Activated naive CD4-positive, alpha-beta T cell treated with anti-CD3 and anti-CD28 coated beads, Interleukin-2, amount 50 U/mL, for 24 hours (primary cell): ENCODE data around the gene POMT2.

Source experiments
- H3K27ac Mint-ChIP-seq: one replicate; pipeline ENCODE4 v1.8.0; 2021; ENCODE audit warnings: mild to moderate bottlenecking, mixed read lengths
- H3K27me3 Mint-ChIP-seq: one replicate; pipeline ENCODE4 v1.8.0; 2021; ENCODE audit warnings: mixed read lengths
- H3K36me3 Mint-ChIP-seq: one replicate; pipeline ENCODE4 v1.8.0; 2021; ENCODE audit warnings: mixed read lengths
- H3K4me1 Mint-ChIP-seq: one replicate; pipeline ENCODE4 v1.8.0; 2021; ENCODE audit warnings: mixed read lengths
- H3K4me3 Mint-ChIP-seq: one replicate; pipeline ENCODE4 v1.8.0; 2021; ENCODE audit warnings: mild to moderate bottlenecking, mixed read lengths
- H3K9me3 Mint-ChIP-seq: one replicate; pipeline ENCODE4 v1.8.0; 2021; ENCODE audit warnings: mixed read lengths

The POMT2 gene

DNA sequence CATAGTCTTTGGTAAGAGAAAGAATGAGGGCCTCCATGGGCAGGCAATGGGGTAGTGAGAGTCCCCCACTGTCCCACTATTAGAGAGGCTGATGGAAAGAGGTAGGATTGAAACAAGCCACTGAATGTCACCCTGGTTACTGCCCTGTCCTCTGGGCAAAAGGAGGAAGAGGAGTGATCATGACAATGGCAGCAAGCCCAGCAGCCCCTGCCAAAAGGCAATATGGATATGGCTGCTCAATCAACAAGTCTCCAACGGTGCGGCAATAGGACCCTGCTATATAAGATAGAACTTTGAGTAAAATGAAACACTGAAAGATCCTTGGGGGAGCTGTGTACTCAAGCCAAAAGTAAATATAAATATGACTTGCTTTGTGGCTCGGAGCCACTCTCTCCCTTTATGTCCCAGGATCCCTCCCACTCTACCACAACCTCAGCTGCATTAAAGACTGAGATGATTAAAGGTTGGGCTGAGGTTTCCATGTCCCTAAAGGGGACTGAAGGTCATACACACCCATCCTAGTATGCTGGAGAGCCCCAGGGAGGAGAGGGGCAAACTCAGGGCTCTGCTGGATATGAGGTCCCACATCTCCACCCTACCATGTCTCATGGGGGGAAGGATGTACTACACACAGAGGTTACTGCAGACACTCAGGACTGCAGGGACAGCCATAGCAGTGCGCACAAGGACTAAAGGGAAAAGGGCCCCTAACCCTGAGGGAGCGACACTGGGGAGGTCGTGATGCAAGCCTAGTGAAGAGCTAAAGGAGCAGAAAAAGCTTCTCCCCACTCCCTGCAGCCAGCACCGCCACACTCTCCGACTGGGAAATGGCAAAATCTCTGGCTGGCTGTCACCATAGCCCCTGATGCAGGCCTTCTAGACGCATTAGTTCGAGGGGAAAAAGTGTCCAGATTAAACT is 5.9 kb downstream of the POMT2 start:
- Mint-ChIP-seq H3K4me1 (peaks cover under 1% of the 10 kb centered on the region), H3K36me3 (no peaks in the 10 kb centered on the region), H3K4me3 (no peak overlapping the region), H3K9me3 (no peaks in the 10 kb centered on the region), H3K27me3 (no peaks in the 10 kb centered on the region), H3K27ac (no peak overlapping the region)

DNA sequence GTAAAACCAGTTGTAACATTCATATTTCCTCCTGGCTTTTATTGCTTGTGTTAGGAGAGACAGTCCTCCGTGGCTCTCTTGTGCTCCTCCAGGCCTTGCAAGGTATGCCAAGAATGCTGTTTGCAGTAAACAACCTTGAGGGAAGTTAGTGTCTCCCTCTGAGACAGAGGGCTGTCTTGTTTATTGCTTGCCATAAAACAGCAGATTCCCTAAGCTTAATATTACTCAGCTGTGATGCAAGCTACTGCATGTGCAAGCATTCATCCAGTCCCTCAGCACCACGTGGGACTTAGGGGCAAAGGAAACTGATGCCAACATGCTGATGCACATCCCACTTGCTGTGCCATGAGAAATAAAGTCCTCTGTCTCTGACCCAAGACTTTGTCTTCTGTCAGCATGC is 6.6 kb downstream of the POMT2 start:
- Mint-ChIP-seq H3K4me1 (no peaks in the 10 kb centered on the region), H3K27ac (no peak overlapping the region), H3K36me3 (no peaks in the 10 kb centered on the region), H3K27me3 (no peaks in the 10 kb centered on the region), H3K9me3 (no peaks in the 10 kb centered on the region), H3K4me3 (no peak overlapping the region)

GRCh38 chr14:77313371-77313770 is 7.3 kb downstream of the POMT2 start:
- no peaks in the 10 kb centered on the region for H3K36me3 Mint-ChIP-seq
- no peak overlapping the region for H3K4me3 Mint-ChIP-seq
- H3K4me1 Mint-ChIP-seq: no peaks in the 10 kb centered on the region
- no peaks in the 10 kb centered on the region for H3K27me3 Mint-ChIP-seq
- no peak overlapping the region for H3K27ac Mint-ChIP-seq
- H3K9me3 Mint-ChIP-seq: no peaks in the 10 kb centered on the region

- Mint-ChIP-seq H3K27me3 (no peaks in the 10 kb centered on the region), H3K4me3 (no peak overlapping the region), H3K27ac (no peak overlapping the region), H3K4me1 (no peaks in the 10 kb centered on the region), H3K36me3 (no peaks in the 10 kb centered on the region), H3K9me3 (no peaks in the 10 kb centered on the region)
These were observed 9.5 kb downstream of the POMT2 start for GRCh38 chr14:77311217-77311616.

DNA sequence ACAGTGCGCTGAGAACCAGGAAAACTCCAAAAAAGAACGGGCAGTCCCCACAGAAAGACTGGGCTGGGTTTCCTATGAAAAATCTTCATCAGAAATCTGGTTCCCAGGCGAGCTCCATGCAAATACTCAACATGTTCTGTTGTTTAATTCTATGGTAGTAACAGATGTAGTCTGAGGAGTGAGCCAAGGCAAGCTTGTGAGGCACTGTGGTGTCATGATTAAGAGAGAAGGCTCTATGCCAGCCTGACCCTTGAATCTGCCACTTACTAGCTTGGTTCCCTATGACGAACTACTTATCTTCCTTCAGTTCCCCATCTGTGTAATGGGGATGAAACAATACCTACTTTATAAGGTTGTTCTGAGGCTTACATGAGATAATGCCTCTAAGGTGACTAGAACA is 10.7 kb downstream of the POMT2 start:
- H3K9me3 Mint-ChIP-seq: no peaks in the 10 kb centered on the region
- no peak overlapping the region for H3K4me3 Mint-ChIP-seq
- H3K36me3 Mint-ChIP-seq: peaks cover 2% of the 10 kb centered on the region
- no peaks in the 10 kb centered on the region for H3K4me1 Mint-ChIP-seq
- no peaks in the 10 kb centered on the region for H3K27me3 Mint-ChIP-seq
- no peak overlapping the region for H3K27ac Mint-ChIP-seq

- no peaks in the 10 kb centered on the region for H3K4me1 Mint-ChIP-seq
- no peaks in the 10 kb centered on the region for H3K27me3 Mint-ChIP-seq
- no peak overlapping the region for H3K27ac Mint-ChIP-seq
- H3K4me3 Mint-ChIP-seq: no peak overlapping the region
- no peaks in the 10 kb centered on the region for H3K9me3 Mint-ChIP-seq
- H3K36me3 Mint-ChIP-seq: peaks cover 2% of the 10 kb centered on the region
These were observed 11.6 kb downstream of the POMT2 start for GRCh38 chr14:77309131-77309530.

GRCh38 chr14:77306851-77307496 is 13.7 kb downstream of the POMT2 start:
- peaks cover 2% of the 10 kb centered on the region for H3K36me3 Mint-ChIP-seq
- H3K9me3 Mint-ChIP-seq: no peaks in the 10 kb centered on the region
- no peak overlapping the region for H3K4me3 Mint-ChIP-seq
- no peaks in the 10 kb centered on the region for H3K27me3 Mint-ChIP-seq
- H3K27ac Mint-ChIP-seq: peak overlapping the region; percentile 38
- H3K4me1 Mint-ChIP-seq: peaks cover 5% of the 10 kb centered on the region

- peaks cover 2% of the 10 kb centered on the region for H3K36me3 Mint-ChIP-seq
- H3K4me3 Mint-ChIP-seq: no peak overlapping the region
- no peaks in the 10 kb centered on the region for H3K9me3 Mint-ChIP-seq
- no peaks in the 10 kb centered on the region for H3K27me3 Mint-ChIP-seq
- peak overlapping the region; percentile 38 for H3K27ac Mint-ChIP-seq
- peaks cover 5% of the 10 kb centered on the region for H3K4me1 Mint-ChIP-seq
These were observed 14.3 kb downstream of the POMT2 start for GRCh38 chr14:77306416-77306815.

- H3K4me3 Mint-ChIP-seq: no peak overlapping the region
- no peaks in the 10 kb centered on the region for H3K9me3 Mint-ChIP-seq
These were observed 15.0 kb downstream of the POMT2 start for GRCh38 chr14:77305696-77306095.

GRCh38 chr14:77303417-77304156 is 17.1 kb downstream of the POMT2 start:
- Mint-ChIP-seq H3K4me1 (peaks cover 5% of the 10 kb centered on the region), H3K9me3 (no peaks in the 10 kb centered on the region), H3K36me3 (peaks cover 2% of the 10 kb centered on the region), H3K27me3 (no peaks in the 10 kb centered on the region), H3K27ac (no peak overlapping the region), H3K4me3 (no peak overlapping the region)

More at GRCh38 chr14:77305696-77306095, 15.0 kb downstream of the POMT2 start:
- H3K27me3 Mint-ChIP-seq: no peaks in the 10 kb centered on the region
- peaks cover 2% of the 10 kb centered on the region for H3K36me3 Mint-ChIP-seq
- no peak overlapping the region for H3K27ac Mint-ChIP-seq
- peaks cover 5% of the 10 kb centered on the region for H3K4me1 Mint-ChIP-seq

DNA sequence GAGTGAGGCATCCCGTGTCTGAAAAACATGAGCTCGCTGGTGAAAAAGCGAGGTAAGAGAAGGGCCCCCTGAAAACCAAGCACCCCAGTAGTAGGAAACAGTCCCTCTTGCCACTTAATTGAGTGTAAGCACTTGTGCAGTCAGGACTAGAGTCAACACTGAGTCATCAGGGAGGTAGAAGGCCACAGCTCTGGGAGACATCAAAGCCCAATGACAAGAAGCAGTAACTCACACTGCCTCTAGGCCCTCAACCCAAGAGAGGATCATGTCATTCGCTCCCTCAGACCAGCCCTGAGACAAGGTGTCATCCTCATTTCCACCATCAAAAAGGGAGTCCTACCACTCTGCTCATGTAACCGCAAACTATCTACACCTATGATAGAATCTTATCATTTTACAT is 17.8 kb downstream of the POMT2 start:
- H3K27ac Mint-ChIP-seq: no peak overlapping the region
- no peak overlapping the region for H3K4me3 Mint-ChIP-seq
- peaks cover 5% of the 10 kb centered on the region for H3K36me3 Mint-ChIP-seq
- H3K9me3 Mint-ChIP-seq: no peaks in the 10 kb centered on the region
- H3K27me3 Mint-ChIP-seq: no peaks in the 10 kb centered on the region
- peaks cover 5% of the 10 kb centered on the region for H3K4me1 Mint-ChIP-seq

DNA sequence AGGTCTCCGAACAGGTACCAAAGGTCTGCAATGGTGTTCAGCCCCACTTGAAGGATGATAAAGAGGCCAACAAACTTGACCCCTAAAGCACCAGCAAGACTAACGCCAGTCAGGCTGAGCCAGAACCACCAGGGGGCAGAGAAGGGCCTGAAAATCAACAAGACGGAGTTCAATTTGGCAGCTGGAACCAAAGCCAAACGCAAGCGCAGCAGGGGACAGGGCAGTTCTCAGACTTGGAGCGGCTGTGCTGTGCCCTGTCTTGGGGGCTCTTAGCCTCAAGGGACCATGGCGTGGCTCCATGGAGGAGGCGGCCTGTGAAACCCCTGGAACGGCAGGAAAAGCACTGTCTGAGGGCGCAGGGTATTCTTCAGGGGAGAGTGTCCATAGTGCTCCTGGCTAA is 19.6 kb downstream of the POMT2 start:
- Mint-ChIP-seq H3K9me3 (no peaks in the 10 kb centered on the region), H3K27ac (no peak overlapping the region), H3K4me3 (no peak overlapping the region), H3K36me3 (peaks cover 5% of the 10 kb centered on the region), H3K4me1 (peaks cover 5% of the 10 kb centered on the region), H3K27me3 (no peaks in the 10 kb centered on the region)

GRCh38 chr14:77299771-77300170 is 20.9 kb downstream of the POMT2 start:
- no peak overlapping the region for H3K27ac Mint-ChIP-seq
- no peak overlapping the region for H3K4me3 Mint-ChIP-seq
- H3K4me1 Mint-ChIP-seq: peaks cover 5% of the 10 kb centered on the region
- H3K36me3 Mint-ChIP-seq: peaks cover 4% of the 10 kb centered on the region
- H3K9me3 Mint-ChIP-seq: no peaks in the 10 kb centered on the region
- no peaks in the 10 kb centered on the region for H3K27me3 Mint-ChIP-seq

- Mint-ChIP-seq H3K27me3 (no peaks in the 10 kb centered on the region), H3K4me1 (no peaks in the 10 kb centered on the region), H3K36me3 (peaks cover 4% of the 10 kb centered on the region), H3K27ac (no peak overlapping the region), H3K4me3 (no peak overlapping the region), H3K9me3 (no peaks in the 10 kb centered on the region)
These were observed 23.8 kb downstream of the POMT2 start for GRCh38 chr14:77296906-77297305.

DNA sequence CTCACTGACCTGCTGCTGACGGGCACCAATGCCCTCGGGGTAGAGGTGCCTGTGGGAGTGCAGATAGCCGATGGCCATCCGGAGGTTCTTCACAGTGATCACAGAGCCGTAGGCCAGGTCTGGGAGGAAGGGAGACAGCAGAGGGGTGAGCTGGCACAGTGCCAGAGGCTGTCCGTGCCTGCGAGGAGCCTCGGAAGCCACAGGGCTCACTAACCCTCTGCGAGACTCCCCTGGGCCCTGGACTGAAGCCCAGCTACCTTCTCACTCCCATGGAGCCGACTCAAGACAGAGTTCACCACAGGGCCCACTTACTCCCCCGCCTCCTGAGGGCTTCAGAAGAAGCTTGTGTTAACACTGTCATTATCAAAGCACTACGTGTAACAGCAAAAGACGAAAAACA is 24.5 kb downstream of the POMT2 start:
- no peak overlapping the region for H3K27ac Mint-ChIP-seq
- no peaks in the 10 kb centered on the region for H3K9me3 Mint-ChIP-seq
- H3K4me3 Mint-ChIP-seq: no peak overlapping the region
- H3K4me1 Mint-ChIP-seq: no peaks in the 10 kb centered on the region
- no peaks in the 10 kb centered on the region for H3K27me3 Mint-ChIP-seq
- peaks cover 4% of the 10 kb centered on the region for H3K36me3 Mint-ChIP-seq

- Mint-ChIP-seq H3K4me1 (no peaks in the 10 kb centered on the region), H3K4me3 (no peak overlapping the region), H3K9me3 (no peaks in the 10 kb centered on the region), H3K27ac (no peak overlapping the region), H3K36me3 (peaks cover 9% of the 10 kb centered on the region), H3K27me3 (no peaks in the 10 kb centered on the region)
These were observed 30.0 kb downstream of the POMT2 start for GRCh38 chr14:77290705-77291104.
